Activated naive CD4-positive, alpha-beta T cell treated with Interleukin-2 at 50 U/mL for 16 hours (primary cell): Measurements from ENCODE around the gene FBXW12.
A peak's percentile ranks its signal among the peaks of the same experiment; 100 is the strongest.

ENCODE experiments used
- DNase-seq: peaks from one replicate; pipeline ENCODE4 v3.0.0-alpha.2; 2020

Gene FBXW12

GRCh38 chr3:48423241-48423882, 51.3 kb downstream of the FBXW12 start:
- no peak for DNase-seq

- DNase-seq = no peak
These were observed 52.1 kb downstream of the FBXW12 start for GRCh38 chr3:48423883-48424695.

DNA sequence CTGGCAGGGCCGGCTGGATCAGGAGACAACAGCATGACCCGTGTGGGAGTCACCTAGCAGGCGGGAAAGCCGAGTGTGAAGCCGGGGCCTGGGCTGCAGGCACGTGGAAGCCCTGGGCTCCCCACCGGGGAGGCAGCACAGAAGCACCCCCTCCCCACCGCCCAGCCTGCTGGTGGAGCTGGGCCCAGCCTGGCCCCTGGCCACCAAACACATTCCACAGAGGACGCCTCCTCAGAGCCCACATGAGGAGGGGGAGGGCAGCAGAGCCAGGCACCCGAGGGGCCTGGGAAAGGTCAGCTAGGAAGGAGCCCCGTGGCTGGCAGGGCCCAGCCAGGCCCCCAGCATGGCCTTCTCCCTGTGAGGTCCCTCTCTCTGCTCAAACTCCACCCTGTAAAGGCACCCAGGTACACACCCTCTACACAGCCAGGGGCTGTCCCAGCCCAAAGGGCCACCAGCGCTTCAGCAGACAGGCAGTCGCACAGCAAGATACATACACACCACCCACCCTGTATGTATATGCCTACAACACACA, 53.3 kb downstream of the FBXW12 start:
- no peak for DNase-seq

GRCh38 chr3:48426401-48426909, 54.4 kb downstream of the FBXW12 start:
- DNase-seq = no peak

GRCh38 chr3:48426944-48427629, 55.1 kb downstream of the FBXW12 start:
- no peak for DNase-seq

DNA sequence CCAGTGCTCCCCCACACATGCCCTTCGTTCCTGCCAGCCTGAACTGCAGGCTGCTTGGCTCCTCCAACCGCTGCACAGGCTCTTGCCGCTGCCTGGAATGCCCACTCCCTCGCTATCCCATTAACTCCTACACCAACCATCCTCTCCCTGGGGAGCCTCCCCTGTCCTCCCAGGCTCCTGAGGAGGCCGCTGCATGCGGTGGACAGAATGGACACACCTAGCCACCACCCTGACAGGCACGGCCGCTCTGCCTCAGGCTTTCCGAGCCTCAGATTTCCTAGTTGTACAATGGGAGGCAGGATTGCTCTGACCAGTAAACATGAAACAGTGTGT, 55.6 kb downstream of the FBXW12 start:
- DNase-seq = no peak

DNA sequence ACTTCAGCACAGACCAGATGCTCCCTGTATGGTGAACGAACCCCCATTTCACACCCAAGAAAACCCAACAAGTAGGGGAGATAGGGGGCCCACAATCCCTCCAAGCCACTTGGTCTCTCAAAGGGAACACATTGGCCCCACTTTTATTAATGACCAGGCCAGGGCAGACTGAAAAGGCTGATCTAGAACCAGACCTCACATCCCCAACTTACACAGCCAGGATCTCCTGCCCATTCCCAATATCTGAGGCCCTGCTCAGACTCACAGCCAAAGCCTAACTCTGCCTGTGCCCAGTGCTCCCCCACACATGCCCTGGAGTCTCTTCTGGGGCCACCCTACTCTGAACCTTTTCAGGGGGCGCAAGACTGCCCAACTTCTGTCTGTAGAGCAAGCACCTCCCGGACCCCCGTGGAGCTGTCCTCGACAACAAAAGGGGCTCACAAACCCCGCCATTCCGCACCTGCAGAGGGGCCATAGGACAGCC, 56.1 kb downstream of the FBXW12 start:
- DNase-seq = no peak

DNA sequence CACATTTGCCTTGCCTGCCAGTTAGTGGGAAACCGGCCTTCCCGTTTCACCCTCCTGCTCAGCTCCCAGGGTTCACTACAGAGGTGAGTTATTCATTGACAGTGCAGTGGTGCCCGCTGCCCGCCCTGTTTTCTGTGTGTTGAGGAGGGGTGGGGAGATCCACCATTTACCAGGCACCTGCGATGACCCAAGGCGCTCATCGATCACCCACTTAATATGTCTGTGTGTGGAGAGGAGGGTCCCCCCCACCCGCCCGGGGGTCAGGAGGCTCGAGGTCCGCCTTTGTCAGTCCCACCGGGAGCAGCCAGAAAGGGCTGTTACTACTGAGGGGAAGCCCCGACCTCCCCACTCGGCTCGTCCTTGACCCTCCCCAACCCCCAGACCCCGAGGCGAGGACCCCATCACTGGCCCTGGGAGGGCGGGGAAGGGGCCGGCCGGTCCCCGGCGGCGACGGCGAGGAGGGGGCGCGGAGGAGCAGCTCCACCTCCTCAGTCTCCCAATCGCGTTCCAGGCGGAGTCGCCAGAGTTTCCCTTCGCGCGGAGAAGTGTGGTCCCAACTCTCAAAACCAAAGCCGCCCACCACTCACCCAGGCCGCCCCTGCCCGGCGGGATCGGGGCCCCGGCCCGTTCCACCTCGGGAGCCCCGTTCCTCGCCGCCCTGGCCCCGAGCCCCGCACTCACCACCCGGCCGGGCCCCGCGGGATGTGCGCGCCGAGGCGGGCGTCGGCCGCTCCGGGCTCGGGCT, 56.7 kb downstream of the FBXW12 start:
- peak; percentile 12 for DNase-seq

DNA sequence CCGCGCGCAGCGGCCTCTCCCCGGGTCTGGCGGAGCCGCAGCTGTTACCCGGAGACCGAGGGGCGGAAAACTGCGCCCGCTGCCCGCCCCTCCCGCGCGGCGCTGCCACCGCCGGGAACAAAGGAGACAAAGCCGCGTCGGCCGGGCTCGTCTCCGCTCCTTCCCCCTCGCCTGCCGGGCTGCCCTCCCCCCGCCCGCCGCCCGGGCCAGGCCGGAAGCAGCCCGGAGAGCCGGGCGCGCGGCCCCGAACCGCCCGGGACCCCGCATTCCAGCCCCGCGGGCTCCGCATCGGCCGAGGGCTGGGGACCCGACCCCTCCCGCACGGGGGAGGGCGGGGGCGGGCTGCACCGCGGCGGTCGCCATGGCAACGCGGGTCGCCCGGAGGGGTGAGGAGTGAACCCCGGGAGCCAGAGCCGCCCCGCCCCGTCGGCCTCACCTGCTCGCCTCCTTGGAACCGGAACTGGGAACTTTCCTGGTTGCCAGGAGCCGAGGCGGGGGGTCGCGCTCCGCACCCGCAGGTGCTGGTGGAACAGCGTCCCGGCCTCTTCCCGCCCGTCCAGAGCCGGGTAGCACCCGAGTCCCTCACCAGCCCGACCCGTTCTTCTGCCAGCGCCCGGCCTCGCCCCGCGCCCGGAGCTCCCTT, 57.4 kb downstream of the FBXW12 start:
- peak; percentile 68 for DNase-seq

DNA sequence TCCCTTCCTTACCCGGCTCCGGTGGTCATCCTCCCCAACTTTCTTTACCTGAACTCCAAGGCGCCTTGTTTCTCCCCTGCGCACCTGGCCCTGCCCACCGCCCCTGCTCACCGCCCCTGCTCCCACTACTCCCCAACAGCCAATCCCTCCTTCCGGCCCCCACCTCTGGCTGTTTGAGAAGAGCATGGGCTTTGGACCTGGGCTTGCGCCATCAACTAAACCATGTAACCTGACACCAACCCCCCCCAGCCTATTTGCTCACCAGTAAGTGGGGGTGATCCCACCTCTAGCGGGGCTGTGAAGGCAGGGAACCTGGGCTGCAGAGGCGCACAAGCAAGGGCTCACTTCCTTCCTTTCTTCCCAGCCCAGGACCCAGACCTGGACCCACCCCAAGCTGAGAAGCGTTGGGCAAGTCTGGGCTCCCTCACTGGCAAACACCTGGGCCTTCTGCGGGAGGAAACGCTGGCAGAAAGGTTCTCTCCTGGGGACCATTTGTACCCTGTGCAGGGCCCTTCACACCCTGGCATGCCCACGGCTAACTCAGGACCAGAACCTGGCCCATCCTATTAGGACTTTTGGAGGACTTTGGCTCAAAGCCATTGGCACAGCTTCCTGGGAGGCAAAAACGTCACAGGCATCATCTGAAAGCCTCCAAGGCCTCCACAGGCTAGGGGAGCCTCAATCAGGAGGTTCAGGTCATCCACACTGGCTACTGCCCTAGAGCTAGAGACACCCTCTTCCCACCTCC, 58.1 kb downstream of the FBXW12 start, which contains the start of gene PLXNB1:
PLXNB1 (minus strand) TSS at position 127 of the 748 bp plus-strand sequence. CDS start 5,475 bp downstream, outside the sequence.
- no peak for DNase-seq

DNA sequence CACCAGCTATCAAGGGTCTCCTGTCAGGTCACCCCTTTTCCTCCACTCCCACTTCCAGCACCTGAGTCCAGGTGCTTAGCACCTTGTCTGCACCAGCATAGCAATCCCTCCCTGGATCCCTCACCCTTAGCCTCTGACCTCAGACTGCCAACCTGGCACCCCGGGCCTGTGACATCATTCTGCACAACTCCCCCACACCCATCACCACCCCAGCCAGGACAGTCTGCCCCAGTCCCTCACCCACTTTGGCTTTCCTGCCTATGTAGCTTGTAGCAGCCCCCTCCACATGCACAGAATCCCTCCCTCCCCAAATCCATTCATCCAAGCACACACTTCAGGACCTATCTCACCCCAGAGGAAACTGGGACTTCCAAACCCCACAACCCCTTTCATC, 58.7 kb downstream of the FBXW12 start:
- no peak for DNase-seq

- no peak for DNase-seq
These were observed 59.4 kb downstream of the FBXW12 start for GRCh38 chr3:48431224-48432029.

DNA sequence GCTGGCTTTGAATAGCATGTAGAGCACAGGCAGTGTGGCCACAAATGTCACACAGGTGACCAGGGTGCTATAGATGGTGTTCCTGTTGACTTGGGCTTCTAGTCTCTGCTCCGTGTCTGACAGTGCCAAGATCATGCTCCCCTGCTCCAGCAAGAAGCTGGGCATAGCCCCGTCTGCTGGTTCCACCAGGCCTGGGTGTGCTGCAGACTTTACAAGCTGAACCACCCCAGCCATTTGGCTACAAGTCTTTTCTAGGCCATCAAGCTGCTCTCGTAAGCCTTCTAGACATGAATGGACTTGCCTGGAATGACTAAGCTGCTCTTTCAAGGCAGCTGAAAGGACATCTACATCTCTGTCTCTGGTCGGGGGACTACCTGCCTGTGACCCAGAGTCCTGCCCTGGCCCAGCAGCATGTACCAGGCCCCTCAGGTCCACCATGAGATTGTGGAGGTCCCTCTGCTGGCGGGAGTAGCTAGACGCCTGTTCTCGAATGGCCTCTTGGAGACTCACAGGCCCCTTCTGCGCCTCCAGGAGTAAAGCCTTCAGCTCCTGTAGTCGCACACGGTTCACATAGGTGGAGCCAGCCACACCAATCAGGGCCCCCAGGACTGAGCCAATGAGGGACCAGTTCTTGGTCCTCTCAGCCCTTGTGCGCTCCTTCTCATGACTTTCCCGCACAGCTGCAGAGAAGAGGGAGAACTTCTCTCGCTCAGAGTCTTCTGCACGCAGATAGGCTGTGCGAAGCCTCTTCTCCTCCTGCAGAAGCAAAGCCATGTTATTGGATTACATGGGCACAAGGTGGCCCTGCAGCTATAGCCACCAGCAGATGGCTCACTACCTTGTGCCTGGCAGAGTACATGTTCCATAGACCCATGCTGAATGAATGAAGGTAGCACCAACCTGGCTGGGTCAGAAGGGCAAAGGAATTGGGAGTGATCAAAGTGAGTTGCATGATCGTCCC, 60.7 kb downstream of the FBXW12 start:
- DNase-seq = no peak

- no peak for DNase-seq
These were observed 61.6 kb downstream of the FBXW12 start for GRCh38 chr3:48433472-48434118.

GRCh38 chr3:48434591-48435222, 62.7 kb downstream of the FBXW12 start:
- no peak for DNase-seq

- no peak for DNase-seq
These were observed 63.2 kb downstream of the FBXW12 start for GRCh38 chr3:48435223-48435595.

- DNase-seq = peak; percentile 86
These were observed 63.9 kb downstream of the FBXW12 start for GRCh38 chr3:48435774-48436476.

GRCh38 chr3:48436477-48436787, 64.4 kb downstream of the FBXW12 start:
- no peak for DNase-seq
